ENCODE measurements around the gene DDR1.
"Not testable (repeated sequence)": the region's sequence is repeated elsewhere in the genome, so short reads cannot be mapped to it uniquely, and the experiment has no call there.

DDR1 gene

GRCh38 chr6:30922447-30922852 is 38.1 kb downstream of the DDR1 start:
- DNase-seq = no peak

- DNase-seq = not testable (repeated sequence)
Measured at GRCh38 chr6:30924040-30924627, 39.8 kb downstream of the DDR1 start.

GRCh38 chr6:30926644-30927043 is 42.3 kb downstream of the DDR1 start:
- no peak for DNase-seq

GRCh38 chr6:30927080-30927479 is 42.8 kb downstream of the DDR1 start:
- not testable (repeated sequence) for DNase-seq

GRCh38 chr6:30928677-30929076 is 44.4 kb downstream of the DDR1 start:
- no peak for DNase-seq

GRCh38 chr6:30930506-30930905 is 46.2 kb downstream of the DDR1 start:
- no peak for DNase-seq

- DNase-seq = no peak
Measured at GRCh38 chr6:30931272-30931671, 47.0 kb downstream of the DDR1 start.

- DNase-seq = no peak
Measured at GRCh38 chr6:30931969-30932645, 47.8 kb downstream of the DDR1 start, which contains the start of gene SFTA2. TSS of gene SFTA2 (minus strand) at chr6:30932170. CDS start at chr6:30932096, 74 bp downstream.

- no peak for DNase-seq
Measured at GRCh38 chr6:30932665-30933365, 48.5 kb downstream of the DDR1 start.

- no peak for DNase-seq
Measured at GRCh38 chr6:30935018-30935417, 50.7 kb downstream of the DDR1 start.

- no peak for DNase-seq
Measured at GRCh38 chr6:30937265-30937664, 52.9 kb downstream of the DDR1 start.

- DNase-seq = no peak
Measured at GRCh38 chr6:30938730-30939129, 54.4 kb downstream of the DDR1 start.

GRCh38 chr6:30939473-30939872 is 55.2 kb downstream of the DDR1 start:
- DNase-seq = no peak

- DNase-seq = no peak
Measured at GRCh38 chr6:30940361-30940986, 56.2 kb downstream of the DDR1 start, which contains the start of gene MUCL3. TSS of gene MUCL3 (plus strand) at chr6:30940973. CDS start at chr6:30941000, 27 bp downstream.

- DNase-seq = peak; percentile 61 to 80 (median 69)
Measured at GRCh38 chr6:30942338-30943060, 58.2 kb downstream of the DDR1 start.

- no peak for DNase-seq
Measured at GRCh38 chr6:30944051-30944450, 59.7 kb downstream of the DDR1 start.

- no peak for DNase-seq
Measured at GRCh38 chr6:30945281-30945680, 61.0 kb downstream of the DDR1 start.

- no peak for DNase-seq
Measured at GRCh38 chr6:30947231-30947630, 62.9 kb downstream of the DDR1 start.

- DNase-seq = no peak
Measured at GRCh38 chr6:30948811-30949210, 64.5 kb downstream of the DDR1 start.
